DMS114 treated with DMSO at 0.1 percent for 48 hours (cell line): ENCODE measurements around the gene PITHD1.
"Not testable (repeated sequence)": the region's sequence is repeated elsewhere in the genome, so short reads cannot be mapped to it uniquely, and the experiment has no call there.

Source experiments
- DNase-seq: peaks from one replicate; lab custom pipeline; 2025; ENCODE audit not compliant: unreplicated experiment; lab: John Stamatoyannopoulos, UW

The PITHD1 gene

DNA sequence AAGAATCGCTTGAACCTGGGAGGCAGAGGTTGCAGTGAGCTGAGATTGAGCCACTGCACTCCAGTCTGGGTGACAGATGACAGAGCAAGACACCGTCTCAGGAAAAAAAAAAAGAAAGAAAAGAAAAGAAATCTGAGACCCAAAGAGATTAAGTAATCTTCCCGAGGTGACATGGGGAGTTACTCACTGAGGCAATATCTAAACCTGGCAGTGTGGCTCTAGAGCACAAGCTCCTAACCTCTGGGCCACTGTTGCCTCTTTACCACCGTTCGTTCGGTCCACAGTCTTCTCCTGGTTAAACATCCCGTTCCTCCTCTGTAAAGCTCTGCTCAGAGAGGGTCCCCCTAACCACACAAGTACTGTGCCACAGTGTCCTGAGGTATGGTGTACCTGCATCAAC lies 45.5 kb downstream of the PITHD1 start:
- no peak for DNase-seq

GRCh38 chr1:23824711-23825075 lies 46.5 kb downstream of the PITHD1 start:
- DNase-seq = no peak

DNA sequence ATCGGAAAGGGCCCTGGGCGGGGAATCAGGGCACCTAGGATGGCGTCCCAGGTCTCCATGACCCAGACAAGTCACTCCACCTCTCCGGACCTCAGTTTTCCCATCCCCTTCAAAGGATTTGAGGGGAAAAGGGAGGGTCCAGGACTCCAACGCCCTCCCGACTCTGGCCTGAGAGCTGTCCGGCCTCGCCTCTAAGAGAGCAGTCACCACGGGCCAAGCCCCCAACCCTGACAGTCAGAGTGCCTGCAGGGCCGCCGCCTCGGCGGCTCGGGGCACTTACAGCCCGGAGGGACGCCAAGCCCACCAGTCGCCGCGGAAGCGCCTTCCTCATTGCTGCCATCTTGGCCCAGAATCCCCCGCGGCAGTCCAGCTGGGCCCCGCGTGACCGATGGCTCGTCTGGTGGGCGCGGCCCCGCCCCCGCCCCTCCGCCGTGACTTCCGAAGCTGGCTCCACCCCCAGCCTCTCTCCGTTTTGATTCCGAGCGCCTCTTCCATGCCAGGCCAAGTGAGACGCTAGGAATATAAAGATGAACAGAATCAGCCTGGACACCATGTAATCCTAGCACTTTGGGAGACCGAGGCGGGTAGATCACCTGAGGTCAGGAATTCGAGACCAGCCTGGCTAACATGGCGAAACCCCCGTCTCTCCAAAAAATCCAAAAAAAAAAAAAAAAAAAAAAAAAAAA lies 47.0 kb downstream of the PITHD1 start, which contains the start of gene HMGCL:
Gene HMGCL, minus strand, starts transcription at position 354 of the 686 bp plus-strand sequence. Its CDS starts 14 bp downstream, at position 340.
- DNase-seq = peak; percentile 82

GRCh38 chr1:23825762-23826522 lies 47.7 kb downstream of the PITHD1 start:
- no peak for DNase-seq

- DNase-seq = not testable (repeated sequence)
Measured at GRCh38 chr1:23826590-23826989, 48.4 kb downstream of the PITHD1 start.

DNA sequence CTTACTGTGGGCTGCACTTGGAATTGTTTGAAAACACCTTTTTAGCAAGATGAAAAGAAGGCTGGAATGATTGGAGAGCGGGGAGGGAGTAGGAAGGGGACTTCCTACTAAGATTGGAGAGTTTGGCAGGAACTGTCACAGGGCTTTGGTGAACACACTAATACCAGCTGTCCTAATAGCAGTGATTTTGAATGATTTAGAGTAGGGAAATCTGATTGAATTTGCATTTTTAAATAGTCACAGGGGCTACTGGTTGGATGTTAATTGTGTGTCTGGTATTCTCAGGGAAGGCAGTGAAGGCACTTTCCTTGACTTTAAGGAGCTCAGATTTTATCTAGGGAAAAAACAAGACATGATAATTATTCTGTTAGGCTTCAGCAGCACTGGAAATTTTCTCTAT lies 49.5 kb downstream of the PITHD1 start:
- DNase-seq = no peak

DNA sequence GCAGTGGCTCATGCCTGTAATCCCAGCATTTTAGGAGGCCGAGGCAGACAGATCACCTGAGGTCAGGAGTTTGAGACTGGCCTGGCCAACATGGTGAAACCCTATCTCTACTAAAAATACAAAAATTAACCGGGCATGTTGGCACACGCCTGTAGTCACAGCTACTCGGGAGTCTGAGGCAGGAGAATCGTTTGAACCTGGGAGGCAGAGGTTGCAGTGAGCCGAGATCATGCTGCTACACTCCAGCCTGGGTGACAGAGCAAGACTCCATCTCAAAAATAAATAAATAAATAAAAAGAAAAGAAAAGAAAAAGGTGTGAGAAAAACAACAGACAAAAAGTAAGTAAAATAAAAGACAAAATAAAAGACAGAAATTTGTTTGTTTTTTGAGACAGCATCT lies 55.9 kb downstream of the PITHD1 start:
- DNase-seq = not testable (repeated sequence)

DNA sequence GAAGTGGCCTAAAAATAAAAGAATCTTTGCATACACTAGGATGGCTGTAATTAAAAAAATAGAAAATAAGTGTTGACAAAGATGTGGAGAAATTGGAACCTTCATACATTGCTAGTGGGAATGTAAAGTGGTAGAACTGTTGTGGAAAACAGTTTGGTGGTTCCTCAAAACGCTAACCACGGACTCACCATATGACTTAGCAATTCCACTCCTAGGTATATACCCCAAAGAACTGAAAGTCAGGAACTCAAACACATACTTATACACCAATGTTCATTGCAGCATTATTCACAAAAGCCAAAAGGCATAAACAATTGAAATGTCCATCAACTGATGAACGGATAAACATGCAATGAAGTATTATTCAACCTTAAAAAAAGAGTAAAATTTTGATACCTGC lies 57.8 kb downstream of the PITHD1 start:
- no peak for DNase-seq
